Stimulated activated naive CD8-positive, alpha-beta T cell treated with anti-CD3 and anti-CD28 coated beads, Interleukin-15, amount 100 ng/mL, for 72 hours (primary cell): ENCODE results near the gene RASSF3.
A peak's percentile ranks its signal among the peaks of the same experiment; 100 is the strongest.
"Not testable (repeated sequence)": the region's sequence is repeated elsewhere in the genome, so short reads cannot be mapped to it uniquely, and the experiment has no call there.

Experiments used
- ATAC-seq: fragments of 150-1000 bp; cut with Tn5 transposase; 2 replicates; pipeline ENCODE4 v1.10.0; 2021; ENCODE audit warnings: mild to moderate bottlenecking, moderate library complexity
- DNase-seq, 2 donors: peaks; one replicate each; pipeline ENCODE4 v3.0.0; 2021 to 2022
- H3K27ac Mint-ChIP-seq, 2 donors: one replicate each; pipeline ENCODE4 v1.8.0; 2022; ENCODE audit warnings: mild to moderate bottlenecking in 2 of 2, mixed read lengths in 2 of 2, moderate library complexity in 2 of 2
- H3K27me3 Mint-ChIP-seq: one replicate; pipeline ENCODE4 v1.8.0; 2022; ENCODE audit warnings: mixed read lengths
- H3K4me1 Mint-ChIP-seq: one replicate; pipeline ENCODE4 v1.8.0; 2022; ENCODE audit warnings: mild to moderate bottlenecking, mixed read lengths
- H3K4me3 Mint-ChIP-seq, 2 donors: one replicate each; pipeline ENCODE4 v1.8.0; 2022; ENCODE audit warnings: mild to moderate bottlenecking in 2 of 2, mixed read lengths in 2 of 2, moderate library complexity in 1 of 2
- H3K9me3 Mint-ChIP-seq, 2 donors: one replicate each; pipeline ENCODE4 v1.8.0; 2022; ENCODE audit warnings: mixed read lengths in 2 of 2

The RASSF3 gene

DNA sequence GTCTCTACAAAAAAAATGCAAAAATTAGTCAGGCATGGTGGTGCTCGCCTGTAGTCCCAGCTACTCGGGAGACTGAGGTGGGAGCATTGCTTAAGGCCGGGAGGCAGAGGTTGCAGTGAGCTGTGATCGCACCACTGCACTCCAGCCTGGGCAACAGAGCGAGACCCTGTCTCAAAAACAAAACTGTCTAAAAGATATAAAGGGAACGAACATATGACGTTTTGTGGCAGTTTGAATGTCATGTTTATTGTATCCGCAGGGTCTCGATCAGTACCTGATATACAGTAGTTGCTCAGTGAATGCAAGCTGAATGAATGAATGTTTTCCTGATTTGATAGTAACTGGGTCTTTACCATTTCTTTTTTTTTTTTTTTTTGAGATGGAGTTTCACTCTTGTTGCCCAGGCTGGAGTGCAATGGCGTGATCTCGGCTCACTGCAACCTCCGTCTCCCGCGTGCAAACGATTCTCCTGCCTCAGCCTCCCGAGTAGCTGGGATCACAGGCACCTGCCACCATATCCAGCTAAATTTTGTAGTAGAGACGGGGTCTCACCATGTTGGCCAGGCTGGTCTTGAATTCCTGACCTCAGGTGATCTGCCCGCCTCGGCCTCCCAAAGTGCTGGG, 3.6 kb downstream of the RASSF3 start:
- not testable (repeated sequence) for ATAC-seq, DNase-seq

DNA sequence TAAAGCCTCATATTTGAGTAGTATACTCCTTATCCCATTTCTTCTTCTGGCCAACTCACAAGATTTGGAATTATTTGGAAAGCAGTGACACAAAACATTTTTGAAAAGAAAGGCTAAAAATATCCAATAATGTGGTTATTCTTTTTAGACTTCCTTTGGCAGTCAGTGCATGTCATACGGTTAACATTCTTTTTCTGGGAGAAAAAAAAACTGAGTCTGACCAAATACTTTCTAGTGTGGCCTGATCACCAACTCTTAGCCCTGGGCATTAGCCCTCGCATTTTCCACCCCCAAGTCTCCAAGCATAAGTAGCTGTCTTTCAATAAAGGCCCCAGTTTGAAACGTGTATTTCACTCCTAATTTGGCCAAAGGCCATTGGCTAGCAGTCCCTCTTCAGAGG, 5.9 kb downstream of the RASSF3 start:
- H3K4me3 Mint-ChIP-seq = peak overlapping the region in 1 of 2 donors; percentile 26
- peaks cover 66% of the 10 kb centered on the region for H3K4me1 Mint-ChIP-seq
- H3K9me3 Mint-ChIP-seq = no peaks in the 10 kb centered on the region
- no peak for ATAC-seq
- H3K27ac Mint-ChIP-seq = no peak overlapping the region
- DNase-seq = no peak
- no peaks in the 10 kb centered on the region for H3K27me3 Mint-ChIP-seq

More for the DNA sequence above, 3.6 kb downstream of the RASSF3 start:
- Mint-ChIP-seq H3K4me1 (peaks cover 55% of the 10 kb centered on the region), H3K4me3 (peak overlapping the region; percentile 39 to 94)
- not testable (repeated sequence) for H3K27me3 Mint-ChIP-seq, H3K27ac Mint-ChIP-seq, H3K9me3 Mint-ChIP-seq

- H3K27me3 Mint-ChIP-seq = no peaks in the 10 kb centered on the region
- DNase-seq (no peak), ATAC-seq (no peak)
- peak overlapping the region in 1 of 2 donors; percentile 15 for H3K4me3 Mint-ChIP-seq
- H3K27ac Mint-ChIP-seq = peak overlapping the region; percentile 19 to 69
- peaks cover 55% of the 10 kb centered on the region for H3K4me1 Mint-ChIP-seq
- H3K9me3 Mint-ChIP-seq = no peaks in the 10 kb centered on the region
These were observed 8.8 kb downstream of the RASSF3 start for GRCh38 chr12:64618953-64619590.

DNA sequence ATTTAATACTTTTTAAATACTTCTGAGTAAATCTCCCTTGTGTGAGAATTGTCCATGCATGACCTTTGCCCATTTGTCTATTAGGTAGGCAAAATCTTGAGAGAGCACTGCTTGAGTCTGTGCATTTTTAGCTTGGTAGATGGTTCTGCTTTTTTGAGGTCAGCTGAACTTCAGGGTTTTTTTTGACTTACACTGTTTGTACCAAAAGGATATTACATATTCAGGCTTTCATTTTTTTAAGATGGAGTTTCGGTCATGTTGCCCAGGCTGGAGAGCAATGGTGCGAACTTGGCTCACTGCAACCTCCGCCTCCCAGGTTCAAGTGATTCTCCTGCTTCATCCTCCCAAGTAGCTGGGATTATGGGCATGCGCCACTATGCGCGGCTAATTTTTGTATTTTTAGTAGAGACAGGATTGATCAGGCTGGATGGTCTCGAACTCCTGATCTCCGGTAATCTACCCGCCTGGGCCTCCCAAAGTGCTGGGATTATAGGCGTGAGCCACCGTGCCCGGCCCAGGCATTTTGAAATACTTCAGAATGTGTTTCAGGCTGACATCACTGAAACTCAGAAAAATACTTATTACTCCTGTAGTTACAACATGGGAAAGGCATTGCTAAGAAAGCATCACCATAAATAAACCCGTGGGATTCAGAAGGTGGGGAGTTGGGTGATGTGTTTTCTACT, 11.1 kb downstream of the RASSF3 start:
- ATAC-seq = no peak
- Mint-ChIP-seq H3K27ac (no peak overlapping the region), H3K4me1 (peaks cover 50% of the 10 kb centered on the region), H3K4me3 (no peak overlapping the region), H3K27me3 (no peaks in the 10 kb centered on the region), H3K9me3 (no peaks in the 10 kb centered on the region)
- no peak for DNase-seq

DNA sequence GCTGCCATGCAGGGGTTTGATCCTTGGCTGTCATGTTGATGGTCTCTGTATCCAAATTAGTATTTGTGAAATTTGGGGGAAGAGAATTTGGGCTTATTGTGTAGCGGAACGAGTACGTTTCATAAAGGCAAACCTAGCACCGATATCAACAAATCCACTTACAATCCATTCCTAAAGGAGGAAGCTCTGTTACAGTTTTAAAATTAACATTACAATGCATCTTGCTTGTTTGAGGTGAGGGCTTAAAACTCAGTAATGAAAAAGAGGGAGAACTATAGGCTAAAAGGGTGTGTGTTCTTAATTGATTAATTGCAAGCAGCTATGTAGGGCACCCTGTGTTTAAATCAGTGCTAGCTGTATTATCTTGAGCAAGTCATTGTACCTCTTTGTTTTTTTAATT, 13.7 kb downstream of the RASSF3 start:
- Mint-ChIP-seq H3K9me3 (no peaks in the 10 kb centered on the region), H3K27ac (no peak overlapping the region), H3K4me1 (peaks cover 54% of the 10 kb centered on the region), H3K27me3 (no peaks in the 10 kb centered on the region), H3K4me3 (no peak overlapping the region)
- ATAC-seq (no peak), DNase-seq (no peak)

DNA sequence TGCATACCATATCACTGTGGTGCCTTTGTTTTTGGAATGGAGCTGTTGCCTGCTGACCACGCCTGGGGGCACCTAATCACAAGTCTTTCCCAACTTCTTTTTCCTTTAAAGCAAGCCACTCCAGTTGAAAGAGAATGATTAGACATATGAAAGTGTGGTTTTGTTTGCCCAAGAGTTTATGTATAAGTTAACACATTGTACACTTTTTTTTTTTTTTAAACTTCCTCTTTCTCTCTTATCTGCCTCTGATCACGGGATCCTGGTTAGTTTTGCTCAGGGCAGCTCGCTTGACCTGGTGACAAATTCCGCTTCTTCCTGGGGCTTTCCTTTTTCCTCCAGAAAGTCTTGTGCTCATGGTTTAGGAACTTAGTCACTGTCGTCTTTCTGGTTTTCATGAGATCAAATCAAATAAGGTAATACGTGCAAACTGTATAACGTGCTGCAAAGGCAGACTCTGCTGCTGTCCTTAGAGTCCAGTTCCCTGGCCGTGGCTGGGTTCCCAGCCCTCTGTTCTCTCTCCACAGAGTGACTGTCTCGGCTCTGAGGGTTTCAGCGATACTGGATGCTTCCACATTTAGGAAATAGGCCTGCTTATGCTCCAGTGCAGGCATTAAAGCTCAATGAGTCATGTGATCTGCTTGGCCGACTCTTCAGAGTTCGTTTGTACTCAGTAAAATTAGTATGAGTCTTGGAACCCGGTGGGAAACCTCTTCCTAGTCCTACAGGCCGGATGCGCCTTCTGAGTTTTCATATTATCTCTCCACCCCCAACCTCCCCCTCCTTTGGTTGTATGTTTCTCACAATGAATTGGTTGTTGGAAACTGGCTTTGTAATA, 15.2 kb downstream of the RASSF3 start:
- Mint-ChIP-seq H3K4me3 (peak overlapping the region; percentile 70 to 77), H3K27ac (peak overlapping the region; percentile 91 to 97), H3K9me3 (peaks cover 0 to 2% of the 10 kb centered on the region in 2 donors), H3K27me3 (no peaks in the 10 kb centered on the region), H3K4me1 (peaks cover 46% of the 10 kb centered on the region)
- peak in 1 of 2 donors; percentile 29 for DNase-seq
- peak; percentile 91 for ATAC-seq

- not testable (repeated sequence) for H3K27me3 Mint-ChIP-seq, H3K27ac Mint-ChIP-seq, ATAC-seq, H3K4me3 Mint-ChIP-seq, H3K9me3 Mint-ChIP-seq, DNase-seq
- H3K4me1 Mint-ChIP-seq = peaks cover 51% of the 10 kb centered on the region
These were observed 16.3 kb downstream of the RASSF3 start for GRCh38 chr12:64626588-64626987.

DNA sequence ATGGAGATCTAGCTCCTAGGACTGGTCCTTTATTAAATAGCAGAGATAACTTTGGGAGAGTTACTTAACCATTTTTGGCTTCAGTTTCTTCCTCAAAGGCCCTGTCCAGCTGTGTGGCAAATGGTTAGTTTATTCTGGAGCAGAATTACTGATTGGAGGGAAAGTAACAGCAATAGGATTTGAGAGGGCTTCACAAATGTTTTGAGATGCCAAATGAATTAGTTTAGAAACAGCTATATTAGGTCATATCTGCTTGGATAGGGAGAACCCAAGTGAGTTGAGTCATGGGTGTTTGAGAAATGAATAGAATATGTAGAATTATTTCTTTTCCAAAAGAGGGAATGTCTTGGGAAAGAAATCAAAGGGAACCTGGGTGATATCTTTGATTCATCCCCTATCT, 17.5 kb downstream of the RASSF3 start:
- H3K4me1 Mint-ChIP-seq = peaks cover 61% of the 10 kb centered on the region
- peaks cover 11 to 14% of the 10 kb centered on the region in 2 donors for H3K9me3 Mint-ChIP-seq
- DNase-seq = no peak

DNA sequence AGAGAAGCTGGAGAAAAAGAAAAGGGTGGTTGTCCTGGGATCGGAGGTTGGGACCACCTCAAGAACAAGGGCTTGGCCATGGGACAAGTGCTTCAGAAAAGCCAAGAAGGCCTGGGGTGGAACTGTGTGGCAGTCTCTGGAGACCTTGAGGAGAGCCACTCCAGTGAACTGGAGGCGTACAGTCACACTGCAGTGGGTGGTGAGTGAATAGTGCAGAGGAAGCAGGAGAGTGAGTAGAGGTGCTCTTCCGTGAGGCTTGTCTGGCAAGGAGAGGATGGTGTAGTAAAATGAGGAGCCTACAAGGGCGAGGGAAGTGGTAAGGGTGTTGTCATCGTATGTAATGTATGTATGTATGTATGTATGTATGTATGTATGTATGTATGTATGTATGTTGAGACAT, 20.9 kb downstream of the RASSF3 start:
- H3K27me3 Mint-ChIP-seq = no peaks in the 10 kb centered on the region
- H3K9me3 Mint-ChIP-seq = peaks cover 11 to 21% of the 10 kb centered on the region in 2 donors
- ATAC-seq (peak; percentile 62), DNase-seq (no peak)
- no peak overlapping the region for H3K4me3 Mint-ChIP-seq
- H3K4me1 Mint-ChIP-seq = peaks cover 63% of the 10 kb centered on the region
- peak overlapping the region in 1 of 2 donors; percentile 15 for H3K27ac Mint-ChIP-seq

More for the DNA sequence above, 17.5 kb downstream of the RASSF3 start:
- Mint-ChIP-seq H3K27me3 (no peaks in the 10 kb centered on the region), H3K27ac (no peak overlapping the region), H3K4me3 (no peak overlapping the region)
- ATAC-seq = no peak

- no peak overlapping the region for H3K27ac Mint-ChIP-seq
- peaks cover 58% of the 10 kb centered on the region for H3K4me1 Mint-ChIP-seq
- DNase-seq (no peak), ATAC-seq (no peak)
- H3K27me3 Mint-ChIP-seq = no peaks in the 10 kb centered on the region
- peaks cover 11 to 21% of the 10 kb centered on the region in 2 donors for H3K9me3 Mint-ChIP-seq
- H3K4me3 Mint-ChIP-seq = no peak overlapping the region
These were observed 23.0 kb downstream of the RASSF3 start for GRCh38 chr12:64633011-64633939.

- ATAC-seq (no peak), DNase-seq (no peak)
- Mint-ChIP-seq H3K4me3 (no peak overlapping the region), H3K27me3 (no peaks in the 10 kb centered on the region), H3K9me3 (peaks cover 11 to 21% of the 10 kb centered on the region in 2 donors), H3K27ac (no peak overlapping the region), H3K4me1 (peaks cover 65% of the 10 kb centered on the region)
These were observed 23.6 kb downstream of the RASSF3 start for GRCh38 chr12:64633940-64634337.

DNA sequence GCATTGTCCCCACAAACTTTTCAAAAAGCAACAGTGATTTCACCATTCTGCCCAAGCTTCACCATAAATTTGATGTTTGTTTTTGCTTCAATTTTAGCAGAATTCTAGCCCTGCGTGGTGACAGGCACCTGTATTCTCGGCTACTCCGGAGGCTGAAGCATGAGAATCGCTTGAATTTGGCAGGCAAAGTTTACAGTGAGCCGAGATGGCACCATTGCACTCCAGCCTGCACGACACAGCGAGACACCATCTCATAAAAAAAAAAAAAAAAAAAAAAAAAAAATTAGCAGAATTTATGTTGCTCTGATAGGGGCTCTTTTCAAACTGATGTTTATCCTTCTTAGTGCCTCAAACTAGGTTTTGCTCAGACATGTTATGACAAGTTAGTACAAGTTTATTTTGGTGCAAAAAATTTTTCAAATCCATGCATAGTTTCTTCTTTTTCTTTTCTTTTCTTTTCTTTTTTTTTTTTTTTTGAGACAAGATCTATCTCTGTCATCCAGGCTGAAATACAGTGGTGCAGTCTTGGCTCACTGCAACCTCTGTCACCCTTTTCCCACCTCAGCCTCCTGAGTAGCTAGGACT, 24.3 kb downstream of the RASSF3 start:
- ATAC-seq = no peak
- Mint-ChIP-seq H3K9me3 (peaks cover 11 to 21% of the 10 kb centered on the region in 2 donors), H3K27ac (peak overlapping the region in 1 of 2 donors; percentile 36), H3K4me3 (no peak overlapping the region), H3K4me1 (peaks cover 69% of the 10 kb centered on the region), H3K27me3 (no peaks in the 10 kb centered on the region)
- no peak for DNase-seq

GRCh38 chr12:64635356-64635998, 25.2 kb downstream of the RASSF3 start:
- Mint-ChIP-seq H3K9me3 (peaks cover 11 to 19% of the 10 kb centered on the region in 2 donors), H3K27ac (peak overlapping the region in 1 of 2 donors; percentile 86), H3K4me3 (peak overlapping the region; percentile 0 to 35), H3K27me3 (no peaks in the 10 kb centered on the region), H3K4me1 (peaks cover 74% of the 10 kb centered on the region)
- no peak for DNase-seq
- peak; percentile 90 for ATAC-seq

DNA sequence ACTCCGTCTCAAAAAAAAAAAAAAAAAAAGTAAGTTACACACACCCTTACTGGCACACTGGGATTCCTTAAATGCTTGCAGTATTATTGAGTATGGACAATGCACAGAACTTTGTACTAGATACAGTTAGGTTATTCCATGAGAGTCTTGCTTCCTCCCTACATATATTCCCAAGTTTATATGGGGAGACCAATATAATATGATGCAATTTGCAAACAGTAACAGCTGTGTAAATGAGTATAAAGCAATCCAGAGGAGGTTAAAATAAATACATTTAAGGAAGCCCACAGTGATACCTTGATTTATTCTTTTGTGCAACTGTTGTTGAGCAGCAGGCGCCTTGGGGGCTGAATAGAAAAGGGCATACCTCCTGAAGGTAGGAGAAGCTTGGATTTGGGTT, 26.6 kb downstream of the RASSF3 start:
- H3K4me3 Mint-ChIP-seq = no peak overlapping the region
- H3K9me3 Mint-ChIP-seq = peaks cover 9 to 14% of the 10 kb centered on the region in 2 donors
- ATAC-seq (no peak), DNase-seq (no peak)
- peaks cover 64% of the 10 kb centered on the region for H3K4me1 Mint-ChIP-seq
- H3K27ac Mint-ChIP-seq = no peak overlapping the region
- H3K27me3 Mint-ChIP-seq = no peaks in the 10 kb centered on the region
